Ishikawa (cell line): ENCODE measurements around the gene BCR.

ENCODE experiments used
- CEBPB ChIP-seq: IDR thresholded peaks from 2 replicates; pipeline ENCODE4 v1.6.1; 2012
- CREB1 ChIP-seq: IDR thresholded peaks from 2 replicates; pipeline ENCODE4 v1.6.1; 2012; ENCODE audit warnings: low read depth
- EGR1 ChIP-seq: IDR thresholded peaks from 2 replicates; pipeline ENCODE4 v1.6.1; 2012
- EP300 ChIP-seq: IDR thresholded peaks from 2 replicates; pipeline ENCODE4 v1.6.1; 2012; ENCODE audit warnings: borderline replicate concordance
- FOXM1 ChIP-seq: IDR thresholded peaks from 2 replicates; pipeline ENCODE4 v1.6.1; 2012; ENCODE audit warnings: low read depth, borderline replicate concordance
- NFIC ChIP-seq: IDR thresholded peaks from 2 replicates; pipeline ENCODE4 v1.6.1; 2012
- RAD21 ChIP-seq: IDR thresholded peaks from 2 replicates; pipeline ENCODE4 v1.6.1; 2012; ENCODE audit warnings: low read depth
- TAF1 ChIP-seq: IDR thresholded peaks from 2 replicates; pipeline ENCODE4 v1.6.1; 2012; ENCODE audit warnings: low read depth, mild to moderate bottlenecking
- TCF12 ChIP-seq: IDR thresholded peaks from 2 replicates; pipeline ENCODE4 v1.6.1; 2012; ENCODE audit warnings: low read depth
- YY1 ChIP-seq: IDR thresholded peaks from 2 replicates; pipeline ENCODE4 v1.6.1; 2012; ENCODE audit warnings: low read depth
- ZBTB7A ChIP-seq: IDR thresholded peaks from 2 replicates; pipeline ENCODE4 v1.6.1; 2012; ENCODE audit warnings: low read depth
- TF ChIP-seq, protein P1 (sequence below): IDR thresholded peaks from 2 replicates; pipeline ENCODE4 v1.6.1; 2012; ENCODE audit warnings: low read depth, mild to moderate bottlenecking
- TF ChIP-seq, protein P2 (sequence below): IDR thresholded peaks from 2 replicates; pipeline ENCODE4 v1.6.1; 2012
- TF ChIP-seq, protein P3 (sequence below): IDR thresholded peaks from 2 replicates; pipeline ENCODE4 v1.6.1; 2012

BCR gene

DNA sequence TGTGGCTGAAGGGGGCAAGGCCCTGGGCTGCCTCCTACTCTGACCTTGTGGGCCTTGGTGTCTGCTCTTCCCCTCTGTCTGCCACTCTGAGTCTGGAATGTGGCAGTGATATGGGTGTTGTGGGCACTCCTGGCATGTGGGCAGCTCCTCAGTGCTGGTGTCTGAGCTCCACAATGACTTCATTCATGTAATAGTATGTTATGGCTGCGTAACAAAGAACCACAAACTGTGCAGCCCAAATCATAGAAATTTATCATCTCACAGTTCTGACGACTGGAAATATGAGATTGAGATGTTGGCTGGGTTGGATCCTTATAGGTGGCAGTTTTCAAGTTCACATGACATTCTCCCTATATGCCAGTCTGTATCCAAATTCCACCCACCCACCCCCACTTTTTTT lies 59.1 kb downstream of the BCR start:
- TF ChIP-seq TCF12, result no peak
- no peak for TF ChIP-seq CREB1
- TF ChIP-seq, protein P1, sequence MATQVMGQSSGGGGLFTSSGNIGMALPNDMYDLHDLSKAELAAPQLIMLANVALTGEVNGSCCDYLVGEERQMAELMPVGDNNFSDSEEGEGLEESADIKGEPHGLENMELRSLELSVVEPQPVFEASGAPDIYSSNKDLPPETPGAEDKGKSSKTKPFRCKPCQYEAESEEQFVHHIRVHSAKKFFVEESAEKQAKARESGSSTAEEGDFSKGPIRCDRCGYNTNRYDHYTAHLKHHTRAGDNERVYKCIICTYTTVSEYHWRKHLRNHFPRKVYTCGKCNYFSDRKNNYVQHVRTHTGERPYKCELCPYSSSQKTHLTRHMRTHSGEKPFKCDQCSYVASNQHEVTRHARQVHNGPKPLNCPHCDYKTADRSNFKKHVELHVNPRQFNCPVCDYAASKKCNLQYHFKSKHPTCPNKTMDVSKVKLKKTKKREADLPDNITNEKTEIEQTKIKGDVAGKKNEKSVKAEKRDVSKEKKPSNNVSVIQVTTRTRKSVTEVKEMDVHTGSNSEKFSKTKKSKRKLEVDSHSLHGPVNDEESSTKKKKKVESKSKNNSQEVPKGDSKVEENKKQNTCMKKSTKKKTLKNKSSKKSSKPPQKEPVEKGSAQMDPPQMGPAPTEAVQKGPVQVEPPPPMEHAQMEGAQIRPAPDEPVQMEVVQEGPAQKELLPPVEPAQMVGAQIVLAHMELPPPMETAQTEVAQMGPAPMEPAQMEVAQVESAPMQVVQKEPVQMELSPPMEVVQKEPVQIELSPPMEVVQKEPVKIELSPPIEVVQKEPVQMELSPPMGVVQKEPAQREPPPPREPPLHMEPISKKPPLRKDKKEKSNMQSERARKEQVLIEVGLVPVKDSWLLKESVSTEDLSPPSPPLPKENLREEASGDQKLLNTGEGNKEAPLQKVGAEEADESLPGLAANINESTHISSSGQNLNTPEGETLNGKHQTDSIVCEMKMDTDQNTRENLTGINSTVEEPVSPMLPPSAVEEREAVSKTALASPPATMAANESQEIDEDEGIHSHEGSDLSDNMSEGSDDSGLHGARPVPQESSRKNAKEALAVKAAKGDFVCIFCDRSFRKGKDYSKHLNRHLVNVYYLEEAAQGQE, result no peak
- no peak for TF ChIP-seq YY1
- TF ChIP-seq NFIC, result no peak
- TF ChIP-seq, protein P2, sequence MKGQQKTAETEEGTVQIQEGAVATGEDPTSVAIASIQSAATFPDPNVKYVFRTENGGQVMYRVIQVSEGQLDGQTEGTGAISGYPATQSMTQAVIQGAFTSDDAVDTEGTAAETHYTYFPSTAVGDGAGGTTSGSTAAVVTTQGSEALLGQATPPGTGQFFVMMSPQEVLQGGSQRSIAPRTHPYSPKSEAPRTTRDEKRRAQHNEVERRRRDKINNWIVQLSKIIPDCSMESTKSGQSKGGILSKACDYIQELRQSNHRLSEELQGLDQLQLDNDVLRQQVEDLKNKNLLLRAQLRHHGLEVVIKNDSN, result no peak
- no peak for TF ChIP-seq FOXM1
- TF ChIP-seq, protein P3, sequence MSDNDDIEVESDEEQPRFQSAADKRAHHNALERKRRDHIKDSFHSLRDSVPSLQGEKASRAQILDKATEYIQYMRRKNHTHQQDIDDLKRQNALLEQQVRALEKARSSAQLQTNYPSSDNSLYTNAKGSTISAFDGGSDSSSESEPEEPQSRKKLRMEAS, result no peak
- no peak for TF ChIP-seq RAD21
- no peak for TF ChIP-seq CEBPB
- TF ChIP-seq TAF1, result no peak
- no peak for TF ChIP-seq EP300
- TF ChIP-seq EGR1, result no peak

DNA sequence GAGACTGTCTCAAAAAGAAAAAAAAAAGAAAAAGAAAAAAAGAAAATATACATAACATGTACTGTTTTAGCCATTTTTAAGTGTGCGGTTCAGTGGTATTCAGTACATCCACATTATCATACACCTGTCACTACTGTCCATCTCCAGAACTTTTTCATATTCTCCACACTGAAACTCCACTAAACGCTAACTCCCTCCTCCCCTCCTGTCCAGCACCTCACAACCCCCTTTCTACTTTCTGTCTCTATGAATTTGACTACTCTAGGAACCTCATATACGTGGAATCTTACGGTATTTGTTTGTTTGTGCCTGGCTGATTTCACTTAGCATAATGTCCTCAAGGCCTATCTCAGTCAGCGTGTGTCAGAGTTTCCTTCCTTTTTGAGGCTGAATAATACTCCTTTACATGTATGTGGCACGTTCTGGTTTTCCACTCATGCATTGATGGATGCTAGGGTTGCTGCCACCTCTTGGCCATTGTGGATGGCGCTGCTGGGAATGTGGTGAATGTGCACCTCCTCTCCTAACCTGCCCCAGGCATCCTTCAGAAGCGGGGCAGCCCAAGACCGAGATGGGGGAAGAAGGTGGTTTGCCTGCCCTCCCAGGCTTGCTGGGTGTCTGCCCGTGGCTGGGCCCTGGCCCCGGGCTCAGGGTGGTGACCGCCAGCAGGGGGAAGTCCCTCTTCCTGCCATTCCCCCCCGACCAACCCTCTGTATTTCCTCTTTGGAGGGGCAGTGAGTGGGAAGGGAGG lies 60.5 kb downstream of the BCR start:
- TF ChIP-seq ZBTB7A (no peak), EGR1 (no peak), RAD21 (peak; percentile 47), CEBPB (no peak), CREB1 (no peak)
- TF ChIP-seq, protein P3, result no peak
- TF ChIP-seq, protein P2, result no peak

DNA sequence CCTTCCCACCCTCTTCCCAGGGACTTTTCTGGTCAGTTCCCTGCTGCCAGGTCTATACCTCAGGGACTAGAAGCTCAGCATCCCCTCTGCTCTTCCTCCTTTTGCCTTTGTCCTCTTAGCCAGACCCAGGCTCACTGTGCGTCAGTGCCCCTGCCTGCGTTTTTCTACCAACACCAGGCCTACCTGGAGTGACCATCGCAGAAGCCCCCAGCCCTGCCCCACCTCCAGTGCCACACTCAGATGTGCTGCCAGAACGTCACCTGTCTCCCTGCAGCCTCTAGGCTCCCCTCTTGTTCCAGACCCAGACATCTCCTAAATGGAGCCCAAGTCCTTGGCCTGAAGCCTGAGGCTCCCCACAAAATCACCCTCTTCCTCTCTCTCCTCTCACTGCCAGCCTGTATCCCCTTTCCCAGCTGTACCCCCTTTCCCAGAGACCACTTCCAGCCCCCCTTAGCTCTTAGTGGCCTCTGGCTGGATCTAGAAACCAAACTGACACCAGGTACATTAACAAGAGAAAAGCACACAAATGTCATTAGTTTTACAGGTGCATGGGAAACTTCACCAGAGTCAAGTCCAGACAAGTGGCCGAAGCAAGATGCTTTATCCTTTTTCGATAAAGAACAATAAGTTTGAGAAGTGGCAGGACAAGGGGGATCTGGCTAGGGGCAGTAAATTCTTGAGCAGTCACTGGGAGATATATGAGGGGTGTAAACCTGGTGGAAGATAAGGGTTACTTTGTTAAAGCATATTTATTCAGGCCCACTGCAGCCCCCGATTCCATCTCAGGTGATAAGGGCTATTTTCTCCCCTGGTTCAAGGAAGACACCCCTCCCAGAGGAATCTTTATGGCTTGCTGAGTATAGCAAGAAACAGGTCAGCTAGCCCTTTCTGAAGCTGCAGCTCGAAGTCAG lies 61.5 kb downstream of the BCR start:
- TF ChIP-seq TAF1 (no peak), NFIC (no peak), FOXM1 (no peak), CEBPB (no peak), EGR1 (no peak), TCF12 (no peak)
- TF ChIP-seq, protein P1, result no peak
- TF ChIP-seq, protein P2, result no peak
- TF ChIP-seq, protein P3, result no peak

DNA sequence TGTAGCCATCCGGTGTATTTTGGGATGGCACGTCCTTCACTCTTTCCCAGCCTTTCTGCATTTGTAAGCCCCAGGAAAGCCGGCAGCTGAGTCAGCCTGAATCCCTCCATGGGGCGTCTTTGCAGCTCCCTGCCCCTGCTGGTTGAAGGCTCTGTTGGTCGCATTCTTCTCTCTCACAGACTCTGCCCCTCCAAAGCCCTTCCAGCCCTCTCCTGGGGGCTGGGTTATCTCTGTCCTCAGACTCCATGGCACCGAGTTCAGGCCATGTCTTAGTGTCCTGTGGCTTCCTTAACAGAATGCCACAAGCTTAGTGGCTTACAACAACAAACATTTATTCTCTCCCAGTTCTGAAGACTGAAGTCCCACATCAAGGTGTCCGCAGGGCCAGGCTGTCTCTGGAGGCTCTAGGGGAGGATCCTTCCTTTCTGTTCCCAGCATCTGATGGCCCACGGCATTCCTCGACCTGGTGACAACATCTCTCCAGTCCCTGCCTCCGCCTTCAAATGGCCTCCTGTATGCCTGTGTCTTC lies 62.2 kb downstream of the BCR start:
- TF ChIP-seq CEBPB (no peak), TAF1 (no peak), YY1 (no peak), CREB1 (no peak), TCF12 (no peak), EGR1 (no peak), FOXM1 (no peak), NFIC (no peak), EP300 (no peak), RAD21 (no peak)
- TF ChIP-seq, protein P2, result no peak
